Small intestine (tissue), 7 donors: Measurements from ENCODE around the gene CEP170. TPM values are rescaled to one million over a fixed set of nuclear protein-coding genes. Genes with fewer than 3 reads are reported as not detected.
"Not testable (repeated sequence)": the region's sequence is repeated elsewhere in the genome, so short reads cannot be mapped to it uniquely, and the experiment has no call there.

Experiments used
- DNase-seq, 2 donors: peaks; one replicate each; pipeline versions ENCODE4 v3.0.0 to v3.0.0-alpha.2; 2013
- FAIRE-seq: peaks from 2 replicates; lab custom pipeline; 2012; peaks lifted over from hg19 to GRCh38; lab: Jason Lieb, UNC
- H3K27ac ChIP-seq, 3 donors: one replicate each; pipeline ENCODE4 v1.5.1; 2013; ENCODE audit warnings: low read length in 2 of 3, mild to moderate bottlenecking in 2 of 3, control low read depth in 1 of 3, inconsistent platforms in 1 of 3, low read depth in 1 of 3, moderate library complexity in 1 of 3
- H3K27me3 ChIP-seq, 3 donors: one replicate each; pipeline ENCODE4 v1.6.1; 2013; ENCODE audit warnings: low read length in 3 of 3, inconsistent platforms in 1 of 3; ENCODE audit not compliant: control insufficient read depth in 3 of 3, insufficient read depth in 3 of 3
- H3K36me3 ChIP-seq, 3 donors: one replicate each; pipeline ENCODE4 v1.6.1; 2013; ENCODE audit warnings: low read length in 3 of 3, inconsistent platforms in 1 of 3, low read depth in 1 of 3, mild to moderate bottlenecking in 1 of 3, moderate library complexity in 1 of 3; ENCODE audit not compliant: control insufficient read depth in 3 of 3, insufficient read depth in 2 of 3
- H3K4me1 ChIP-seq, 3 donors: one replicate each; pipeline ENCODE4 v1.6.1; 2013; ENCODE audit warnings: low read length in 2 of 3, inconsistent platforms in 1 of 3, low read depth in 1 of 3, mild to moderate bottlenecking in 1 of 3, moderate library complexity in 1 of 3; ENCODE audit not compliant: control insufficient read depth in 3 of 3, insufficient read depth in 2 of 3
- H3K4me3 ChIP-seq, 3 donors: one replicate each; pipeline ENCODE4 v1.5.1; 2013; ENCODE audit warnings: low read length in 3 of 3, control low read depth in 1 of 3, inconsistent platforms in 1 of 3, low read depth in 1 of 3, mild to moderate bottlenecking in 1 of 3, moderate library complexity in 1 of 3
- H3K9me3 ChIP-seq, 2 donors: one replicate each; pipeline ENCODE4 v1.6.1; 2013; ENCODE audit warnings: low read depth in 1 of 2, low read length in 1 of 2; ENCODE audit not compliant: control insufficient read depth in 2 of 2, insufficient read depth in 1 of 2
- WGBS, 3 donors: extraction: QIAGEN DNeasy Blood & Tissue Kit; methylation state at CpG; one replicate each; pipeline ENCODE4 v1.1.7; 2013; 5-methylcytosine and 5-hydroxymethylcytosine counted together
- polyA plus RNA-seq, 4 donors: library from polyadenylated mRNA; stranded (reverse) in 3 of 4; unstranded in 1 of 4; fragments of 200-250 nt in 3 of 4; fragments of 120-200 nt in 1 of 4; gene quantifications; one replicate each; pipeline versions ENCODE4 v1.2.1 to v1.2.3, GENCODE V29; 2013
- donor health status: healthy with polysubstance abuse.
- donor health status: control.
- donor health status: control.
- donor health status: Bipolar disorder and iron deficiency.
- donor health status: healthy.

The CEP170 gene
- polyA plus RNA-seq, 4 donors = 1.1 to 12.9 (median 4.8) TPM

DNA sequence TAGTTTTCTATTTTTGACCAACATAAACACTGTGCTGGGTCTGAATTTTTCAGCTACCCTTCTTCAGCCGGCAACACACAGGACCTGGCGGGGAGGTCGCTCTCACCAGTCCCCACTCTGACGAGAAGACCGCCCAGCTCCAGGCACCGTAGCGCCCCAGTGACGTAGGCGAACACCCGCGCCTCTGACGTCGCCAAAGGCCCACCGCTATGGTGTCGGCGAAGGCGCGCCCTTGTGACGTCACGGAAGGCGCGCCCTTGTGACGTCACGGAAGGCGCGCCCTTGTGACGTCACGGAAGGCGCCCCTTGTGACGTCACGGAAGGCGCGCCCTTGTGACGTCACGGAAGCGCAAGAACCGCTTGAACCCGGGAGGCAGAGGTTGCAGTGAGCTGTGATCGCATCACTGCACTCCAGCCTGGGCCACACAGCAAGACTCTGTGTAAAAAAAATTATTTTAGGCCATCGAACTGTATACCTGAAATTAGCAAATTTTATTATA is 153.5 kb downstream of the CEP170 start:
- H3K4me3 ChIP-seq = peak overlapping the region in 1 of 3 donors; percentile 59
- WGBS, 3 donors = 12 to 53% (median 35%) methylated on average over 36 to 40 of the region's 40 CpGs
- not testable (repeated sequence) for H3K4me1 ChIP-seq, FAIRE-seq, H3K9me3 ChIP-seq, DNase-seq, H3K36me3 ChIP-seq, H3K27me3 ChIP-seq
- peak overlapping the region in 1 of 3 donors; percentile 17 for H3K27ac ChIP-seq

DNA sequence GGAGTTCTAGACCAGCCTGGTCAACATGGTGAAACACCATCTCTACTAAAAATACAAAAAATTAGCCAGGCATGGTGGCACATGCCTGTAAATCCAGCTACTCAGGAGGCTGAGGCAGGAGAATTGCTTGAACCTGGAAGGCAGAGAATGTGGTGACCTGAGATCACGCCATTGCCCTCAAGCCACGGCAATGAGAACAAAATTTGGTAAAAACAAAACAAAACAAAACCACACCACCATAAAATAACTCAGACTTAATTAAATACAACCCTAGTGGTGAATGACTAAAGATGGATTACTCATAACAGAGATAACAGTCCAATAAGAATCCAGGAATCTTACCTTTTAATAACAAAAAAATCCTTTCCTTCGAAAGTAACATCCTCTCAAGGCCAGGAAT is 167.7 kb downstream of the CEP170 start:
- not testable (repeated sequence) for H3K4me3 ChIP-seq, H3K27ac ChIP-seq, H3K9me3 ChIP-seq, H3K4me1 ChIP-seq, DNase-seq, FAIRE-seq, H3K27me3 ChIP-seq, H3K36me3 ChIP-seq
- 84 to 91% (median 89%) methylated on average over 2 to 3 of the region's 3 CpGs for WGBS, 3 donors

Other genes with a start within 250 kb of the CEP170 start
- gene SDCCAG8, start 760 bp upstream of the CEP170 start, polyA plus RNA-seq = 10 to 100 TPM; 19.2 to 32.2 (median 23.6) TPM